Transverse colon (tissue), 4 donors: ENCODE data around the gene PIM1. TPM values are rescaled to one million over a fixed set of nuclear protein-coding genes. Genes with fewer than 3 reads are reported as not detected.

ENCODE experiments used
- DNase-seq: peaks from one replicate; pipeline ENCODE4 v3.0.0-alpha.2; 2019
- H3K27ac ChIP-seq, 4 donors: fragments of 200-600 bp; sonication (generic); 2 replicates each; pipeline ENCODE4 v1.5.1; 2016 to 2018; ENCODE audit warnings: inconsistent platforms in 4 of 4
- H3K27me3 ChIP-seq: fragments of 200-600 bp; sonication (generic); 2 replicates; pipeline ENCODE4 v1.5.1; 2017; ENCODE audit warnings: inconsistent platforms
- H3K36me3 ChIP-seq, 4 donors: fragments of 200-600 bp; sonication (generic); 2 replicates each; pipeline ENCODE4 v1.5.1; 2017 to 2019; ENCODE audit warnings: inconsistent platforms in 4 of 4
- H3K4me1 ChIP-seq, 4 donors: fragments of 200-600 bp; sonication (generic); 2 replicates each; pipeline ENCODE4 v1.5.1; 2017 to 2020; ENCODE audit warnings: inconsistent platforms in 4 of 4
- H3K4me3 ChIP-seq, 4 donors: fragments of 200-600 bp; sonication (generic); 1 replicate in 1 of 4; 2 replicates in 3 of 4; pipeline versions ENCODE4 v1.5.1 to v1.6.1; 2017 to 2019; ENCODE audit warnings: inconsistent platforms in 4 of 4
- H3K9me3 ChIP-seq, 2 donors: fragments of 200-600 bp; sonication (generic); 2 replicates each; pipeline ENCODE4 v1.5.1; 2017 to 2019; ENCODE audit warnings: inconsistent platforms in 2 of 2
- CTCF ChIP-seq, 5 experiments: fragments of 200-600 bp in 3 of 5; fragments of 450-650 bp in 2 of 5; sonication (generic) in 3 of 5; IDR thresholded peaks; 1 replicate in 2 of 5; 2 replicates in 3 of 5; pipeline ENCODE4 v1.5.1; 2016 to 2017; ENCODE audit warnings: antibody characterized with exemption in 5 of 5, inconsistent platforms in 3 of 5, mild to moderate bottlenecking in 2 of 5, moderate library complexity in 1 of 5
- EP300 ChIP-seq: sonication (generic); formaldehyde crosslinking; IDR thresholded peaks from one replicate; pipeline ENCODE4 v1.6.1; 2017; ENCODE audit warnings: antibody characterized with exemption, low read depth
- POLR2A ChIP-seq: fragments of 450-650 bp; IDR thresholded peaks from one replicate; pipeline ENCODE4 v1.6.1; 2016; ENCODE audit warnings: antibody characterized with exemption, mild to moderate bottlenecking, moderate library complexity
- POLR2AphosphoS5 ChIP-seq, 3 donors: sonication (generic); formaldehyde crosslinking; IDR thresholded peaks; one replicate each; pipeline ENCODE4 v1.6.1; 2016; ENCODE audit warnings: antibody characterized with exemption in 3 of 3
- WGBS, 2 donors: methylation state at CpG; one replicate each; pipeline ENCODE4 v1.1.5; 2018; ENCODE audit warnings: low coverage in 1 of 2; 5-methylcytosine and 5-hydroxymethylcytosine counted together
- in situ Hi-C, 4 donors: fragments of 200-750 bp; cut with MboI; loops; one replicate each; pipeline versions ENCODE4 v1.15.0 to v1.15.1; 2017; ENCODE audit warnings: low sequenced_read_pairs in 3 of 4, low pct_ligation_motif_present in 1 of 4, low pct_unique_long_range_greater_than_20kb in 1 of 4
- intact Hi-C: fragments of 100-400 bp; cut with DNase I; formaldehyde crosslinking; loops from one replicate; pipeline ENCODE4 v1.15.1; 2023; ENCODE audit warnings: low total_unique reads
- total RNA-seq, 4 donors: library from RNA; depleted of rRNA; stranded (reverse); fragments of >200 nt; gene quantifications; one replicate each; pipeline ENCODE4 v1.1.0, GENCODE V29; 2016

Gene PIM1
- total RNA-seq, 4 donors from 2014 or later, result 6.8 to 102 (median 24.0) TPM

- in situ Hi-C loops (no loop called here), intact Hi-C loops (no loop called here)
- Histone ChIP-seq H3K4me3 (no peak overlapping the region), H3K27ac (peak overlapping the region; percentile 74 to 80 (median 76)), H3K27me3 (no peaks in the 10 kb centered on the region), H3K9me3 (no peaks in the 10 kb centered on the region), H3K36me3 (no peaks in the 10 kb centered on the region), H3K4me1 (peaks cover 5 to 10% (median 9%) of the 10 kb centered on the region in 4 donors)
- 71 to 72% methylated on average over 2 of the region's 2 CpGs for WGBS, 2 donors
- no peak for TF ChIP-seq EP300
- TF ChIP-seq POLR2AphosphoS5 (IDR thresholded peaks at IDR 0.05), result no peak
- TF ChIP-seq CTCF (IDR thresholded peaks at IDR 0.05), result no peak
- TF ChIP-seq POLR2A, result no peak
- DNase-seq, result no peak
These were observed 26.4 kb upstream of the PIM1 start for GRCh38 chr6:37143585-37143984.

DNA sequence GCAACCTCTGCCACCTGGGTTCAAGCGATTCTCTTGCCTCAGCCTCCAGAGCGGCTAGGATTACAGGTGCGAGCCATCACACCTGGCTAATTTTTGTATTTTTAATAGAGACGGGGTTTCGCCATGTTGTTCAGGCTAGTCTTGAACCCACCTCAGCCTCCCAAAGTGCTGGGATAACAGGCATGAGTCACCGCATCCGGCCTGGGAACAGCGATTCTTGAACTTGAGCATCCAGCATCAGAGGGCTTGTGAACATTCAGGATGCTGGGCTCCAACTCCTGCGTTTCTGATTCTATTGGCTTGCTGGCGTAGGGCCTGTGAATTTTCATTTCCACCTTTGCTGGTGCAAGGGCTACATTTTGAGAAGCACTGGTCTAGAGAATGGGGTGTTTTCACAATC, 24.5 kb upstream of the PIM1 start:
- intact Hi-C loops (no loop called here), in situ Hi-C loops (no loop called here)
- H3K36me3 ChIP-seq, result no peaks in the 10 kb centered on the region
- TF ChIP-seq POLR2A, result no peak
- TF ChIP-seq POLR2AphosphoS5 (IDR thresholded peaks at IDR 0.05), result no peak
- TF ChIP-seq CTCF (IDR thresholded peaks at IDR 0.05), result no peak
- TF ChIP-seq EP300, result no peak
- H3K4me3 ChIP-seq, result no peak overlapping the region
- H3K4me1 ChIP-seq, result peaks cover 5 to 10% (median 9%) of the 10 kb centered on the region in 4 donors
- DNase-seq, result no peak
- no peaks in the 10 kb centered on the region for H3K9me3 ChIP-seq
- peak overlapping the region; percentile 74 to 80 (median 76) for H3K27ac ChIP-seq
- H3K27me3 ChIP-seq, result no peaks in the 10 kb centered on the region
- whole genome bisulfite sequencing, 2 donors, result 90 to 93% methylated on average over 2 to 10 of the region's 10 CpGs

- no peak overlapping the region for H3K4me3 ChIP-seq
- no peaks in the 10 kb centered on the region for H3K9me3 ChIP-seq
- peaks cover 4 to 5% (median 5%) of the 10 kb centered on the region in 4 donors for H3K4me1 ChIP-seq
- H3K36me3 ChIP-seq, result no peaks in the 10 kb centered on the region
- WGBS, 2 donors, result 96% methylated on average over 4 to 7 of the region's 7 CpGs
- intact Hi-C loops, result no loop called here
- no peak overlapping the region for H3K27ac ChIP-seq
- TF ChIP-seq EP300 (no peak), POLR2AphosphoS5 (IDR thresholded peaks at IDR 0.05) (no peak), POLR2A (no peak), CTCF (IDR thresholded peaks at IDR 0.05) (no peak)
- no peaks in the 10 kb centered on the region for H3K27me3 ChIP-seq
- no peak for DNase-seq
- in situ Hi-C loops, result no loop called here
These were observed 23.2 kb upstream of the PIM1 start for GRCh38 chr6:37146735-37147157.

GRCh38 chr6:37149745-37150144, 20.2 kb upstream of the PIM1 start:
- Histone ChIP-seq H3K27me3 (no peaks in the 10 kb centered on the region), H3K27ac (no peak overlapping the region), H3K36me3 (no peaks in the 10 kb centered on the region), H3K9me3 (no peaks in the 10 kb centered on the region), H3K4me1 (no peaks in the 10 kb centered on the region), H3K4me3 (no peak overlapping the region)
- intact Hi-C loops, result no loop called here
- no peak for TF ChIP-seq POLR2A
- no peak for TF ChIP-seq EP300
- TF ChIP-seq CTCF (IDR thresholded peaks at IDR 0.05), result no peak
- no peak for TF ChIP-seq POLR2AphosphoS5 (IDR thresholded peaks at IDR 0.05)
- in situ Hi-C loops, result no loop called here
- no peak for DNase-seq
